Activated CD8-positive, alpha-beta T cell treated with anti-CD3 and anti-CD28 coated beads, Interleukin-2, amount 10 ng/mL, durations not matched to agents 7 days and 5 days (primary cell): Measurements from ENCODE around the gene AKAP11. TPM values are rescaled to one million over a fixed set of nuclear protein-coding genes. Genes with fewer than 3 reads are reported as not detected.
"Not testable (repeated sequence)": the region's sequence is repeated elsewhere in the genome, so short reads cannot be mapped to it uniquely, and the experiment has no call there.

Experiments
- ATAC-seq: fragments of 150-1000 bp; cut with Tn5 transposase; one replicate; pipeline ENCODE4 v1.10.0; 2021; ENCODE audit warnings: moderate library complexity
- CTCF ChIA-PET: fragments of 350-600 bp; sonication (Branson Sonifier 250); formaldehyde crosslinking; loops from one replicate; lab custom pipeline; 2021; ENCODE audit warnings: antibody characterized with exemption; lab: Charles Lee
- POLR2A ChIA-PET: fragments of 350-600 bp; sonication (Branson Sonifier 250); formaldehyde crosslinking; loops from one replicate; lab custom pipeline; 2021; ENCODE audit warnings: antibody characterized with exemption; lab: Charles Lee
- DNase-seq: peaks from one replicate; pipeline ENCODE4 v3.0.0-alpha.2; 2020
- H3K27ac Mint-ChIP-seq: one replicate; pipeline ENCODE4 v1.8.0; 2021; ENCODE audit warnings: mild to moderate bottlenecking, mixed read lengths
- H3K27me3 Mint-ChIP-seq: one replicate; pipeline ENCODE4 v1.8.0; 2021; ENCODE audit warnings: low read depth, mixed read lengths
- H3K36me3 Mint-ChIP-seq: one replicate; pipeline ENCODE4 v1.8.0; 2021; ENCODE audit warnings: low read depth, mixed read lengths
- H3K4me1 Mint-ChIP-seq: one replicate; pipeline ENCODE4 v1.8.0; 2021; ENCODE audit warnings: low read depth, mixed read lengths
- H3K4me3 Mint-ChIP-seq: one replicate; pipeline ENCODE4 v1.8.0; 2021; ENCODE audit warnings: mild to moderate bottlenecking, mixed read lengths
- H3K9me3 Mint-ChIP-seq: one replicate; pipeline ENCODE4 v1.8.0; 2022; ENCODE audit warnings: mixed read lengths; ENCODE audit not compliant: insufficient read depth
- total RNA-seq, 2 experiments: library from RNA; stranded (reverse); gene quantifications; one replicate each; pipeline ENCODE4 v1.2.3, GENCODE V29; 2021

Gene AKAP11
- 10 to 100 TPM; 25.8 to 27.1 TPM for total RNA-seq

- H3K4me1 Mint-ChIP-seq: peaks cover 51% of the 10 kb centered on the region
- H3K4me3 Mint-ChIP-seq: peak within 1 kb of the TSS; percentile 98
- H3K27ac Mint-ChIP-seq: peak within 1 kb of the TSS; percentile 96
- ChIA-PET POLR2A (interaction anchor here (0.6 to 2.5 kb wide), 13 partner anchors 11 to 801 kb away, joined by 3 to 9 read pairs (median 3); partner anchors contain the start of gene EPSTI1), CTCF (interaction anchor here (0.7 to 2.4 kb wide), 12 partner anchors 30 to 604 kb away, joined by 3 to 9 read pairs (median 4); no protein-coding TSS in a partner anchor)
- peaks cover 6% of the 10 kb centered on the region for H3K9me3 Mint-ChIP-seq
- ATAC-seq: peak; percentile 52
- peaks cover 21% of the 10 kb centered on the region for H3K36me3 Mint-ChIP-seq
- no peaks in the 10 kb centered on the region for H3K27me3 Mint-ChIP-seq
- DNase-seq: peak; percentile 60
These were observed at the start of gene AKAP11 for GRCh38 chr13:42272115-42272803. Gene AKAP11 (plus strand): TSS chr13:42272152. CDS start chr13:42286349, 14,197 bp downstream.

GRCh38 chr13:42223681-42224080 is 48.3 kb upstream of the AKAP11 start:
- H3K27me3 Mint-ChIP-seq: no peaks in the 10 kb centered on the region
- peaks cover 44% of the 10 kb centered on the region for H3K36me3 Mint-ChIP-seq
- POLR2A ChIA-PET: no interaction called here
- CTCF ChIA-PET: no interaction called here
- DNase-seq: no peak
- H3K27ac Mint-ChIP-seq: no peak overlapping the region
- no peak for ATAC-seq
- no peaks in the 10 kb centered on the region for H3K9me3 Mint-ChIP-seq
- H3K4me1 Mint-ChIP-seq: peaks cover 2% of the 10 kb centered on the region
- H3K4me3 Mint-ChIP-seq: no peak overlapping the region

- Mint-ChIP-seq H3K4me3 (no peak overlapping the region), H3K27ac (no peak overlapping the region), H3K27me3 (no peaks in the 10 kb centered on the region), H3K36me3 (peaks cover 40% of the 10 kb centered on the region), H3K4me1 (peaks cover 2% of the 10 kb centered on the region), H3K9me3 (no peaks in the 10 kb centered on the region)
- CTCF ChIA-PET: no interaction called here
- POLR2A ChIA-PET: no interaction called here
- no peak for ATAC-seq
- no peak for DNase-seq
These were observed 46.9 kb upstream of the AKAP11 start for GRCh38 chr13:42225051-42225450.

- H3K4me3 Mint-ChIP-seq, POLR2A ChIA-PET, H3K4me1 Mint-ChIP-seq, H3K27ac Mint-ChIP-seq, ATAC-seq, H3K9me3 Mint-ChIP-seq, H3K27me3 Mint-ChIP-seq, DNase-seq: not testable (repeated sequence)
- CTCF ChIA-PET: interaction anchor here (0.7 kb wide), 1 partner anchor 851 kb away, joined by 3 read pairs; no protein-coding TSS in a partner anchor
- H3K36me3 Mint-ChIP-seq: peaks cover 31% of the 10 kb centered on the region
These were observed 45.2 kb upstream of the AKAP11 start for GRCh38 chr13:42226759-42227158.

GRCh38 chr13:42228527-42228926 is 43.4 kb upstream of the AKAP11 start:
- peaks cover 29% of the 10 kb centered on the region for H3K36me3 Mint-ChIP-seq
- no peaks in the 10 kb centered on the region for H3K27me3 Mint-ChIP-seq
- H3K4me1 Mint-ChIP-seq: peaks cover 2% of the 10 kb centered on the region
- H3K27ac Mint-ChIP-seq: no peak overlapping the region
- no peaks in the 10 kb centered on the region for H3K9me3 Mint-ChIP-seq
- POLR2A ChIA-PET: interaction anchor here (0.7 kb wide), 1 partner anchor 31 kb away, joined by 3 read pairs; no protein-coding TSS in a partner anchor
- CTCF ChIA-PET: no interaction called here
- ATAC-seq: no peak
- no peak overlapping the region for H3K4me3 Mint-ChIP-seq
- no peak for DNase-seq

GRCh38 chr13:42229287-42229686 is 42.7 kb upstream of the AKAP11 start:
- Mint-ChIP-seq H3K27me3 (no peaks in the 10 kb centered on the region), H3K9me3 (no peaks in the 10 kb centered on the region), H3K4me1 (peaks cover 2% of the 10 kb centered on the region), H3K4me3 (no peak overlapping the region), H3K36me3 (peaks cover 24% of the 10 kb centered on the region), H3K27ac (no peak overlapping the region)
- ATAC-seq: no peak
- ChIA-PET POLR2A (interaction anchor here (0.7 kb wide), 1 partner anchor 30 kb away, joined by 3 read pairs; no protein-coding TSS in a partner anchor), CTCF (no interaction called here)
- no peak for DNase-seq

GRCh38 chr13:42232671-42233070 is 39.3 kb upstream of the AKAP11 start:
- Mint-ChIP-seq H3K36me3 (peaks cover 11% of the 10 kb centered on the region), H3K27ac (no peak overlapping the region), H3K4me1 (peaks cover 2% of the 10 kb centered on the region), H3K27me3 (no peaks in the 10 kb centered on the region), H3K4me3 (no peak overlapping the region), H3K9me3 (no peaks in the 10 kb centered on the region)
- ChIA-PET POLR2A (no interaction called here), CTCF (no interaction called here)
- ATAC-seq (no peak), DNase-seq (no peak)

- H3K27ac Mint-ChIP-seq: no peak overlapping the region
These were observed 38.2 kb upstream of the AKAP11 start for GRCh38 chr13:42233726-42234125.

GRCh38 chr13:42239161-42239560 is 32.8 kb upstream of the AKAP11 start:
- ATAC-seq: no peak
- peaks cover 7% of the 10 kb centered on the region for H3K36me3 Mint-ChIP-seq
- no peaks in the 10 kb centered on the region for H3K4me1 Mint-ChIP-seq
- DNase-seq: no peak
- no peaks in the 10 kb centered on the region for H3K27me3 Mint-ChIP-seq
- POLR2A ChIA-PET: no interaction called here
- CTCF ChIA-PET: no interaction called here
- no peaks in the 10 kb centered on the region for H3K9me3 Mint-ChIP-seq
- no peak overlapping the region for H3K27ac Mint-ChIP-seq
- H3K4me3 Mint-ChIP-seq: no peak overlapping the region

More at GRCh38 chr13:42233726-42234125, 38.2 kb upstream of the AKAP11 start:
- Mint-ChIP-seq H3K9me3 (no peaks in the 10 kb centered on the region), H3K4me1 (no peaks in the 10 kb centered on the region), H3K36me3 (peaks cover 10% of the 10 kb centered on the region), H3K27me3 (no peaks in the 10 kb centered on the region), H3K4me3 (no peak overlapping the region)
- no peak for DNase-seq
- CTCF ChIA-PET: no interaction called here
- POLR2A ChIA-PET: no interaction called here
- ATAC-seq: no peak

GRCh38 chr13:42239644-42240043 is 32.3 kb upstream of the AKAP11 start:
- POLR2A ChIA-PET: no interaction called here
- H3K27ac Mint-ChIP-seq: no peak overlapping the region
- H3K27me3 Mint-ChIP-seq: no peaks in the 10 kb centered on the region
- no peaks in the 10 kb centered on the region for H3K9me3 Mint-ChIP-seq
- ATAC-seq: no peak
- CTCF ChIA-PET: no interaction called here
- H3K4me3 Mint-ChIP-seq: no peak overlapping the region
- no peaks in the 10 kb centered on the region for H3K4me1 Mint-ChIP-seq
- DNase-seq: no peak
- H3K36me3 Mint-ChIP-seq: peaks cover 4% of the 10 kb centered on the region

GRCh38 chr13:42246541-42246940 is 25.4 kb upstream of the AKAP11 start:
- H3K27me3 Mint-ChIP-seq: peaks cover 3% of the 10 kb centered on the region
- POLR2A ChIA-PET: no interaction called here

GRCh38 chr13:42247883-42248282 is 24.1 kb upstream of the AKAP11 start:
- ChIA-PET CTCF (no interaction called here), POLR2A (no interaction called here)
- Mint-ChIP-seq H3K27me3 (peaks cover 4% of the 10 kb centered on the region), H3K4me3 (no peak overlapping the region), H3K27ac (no peak overlapping the region), H3K4me1 (no peaks in the 10 kb centered on the region), H3K36me3 (no peaks in the 10 kb centered on the region), H3K9me3 (no peaks in the 10 kb centered on the region)
- no peak for ATAC-seq
- DNase-seq: no peak

More at GRCh38 chr13:42246541-42246940, 25.4 kb upstream of the AKAP11 start:
- Mint-ChIP-seq H3K4me3 (no peak overlapping the region), H3K27ac (no peak overlapping the region), H3K36me3 (no peaks in the 10 kb centered on the region), H3K9me3 (no peaks in the 10 kb centered on the region), H3K4me1 (no peaks in the 10 kb centered on the region)
- CTCF ChIA-PET: no interaction called here
- DNase-seq: no peak
- no peak for ATAC-seq
